GM21529 (cell line): ENCODE results near the gene TRIM24.
"Not testable (repeated sequence)": the region's sequence is repeated elsewhere in the genome, so short reads cannot be mapped to it uniquely, and the experiment has no call there.

ENCODE experiments used
- ATAC-seq: cut with Tn5 transposase; IDR thresholded peaks from one replicate; pipeline ENCODE4 v1.9.1; 2021; ENCODE audit not compliant: unreplicated experiment

Gene TRIM24

DNA sequence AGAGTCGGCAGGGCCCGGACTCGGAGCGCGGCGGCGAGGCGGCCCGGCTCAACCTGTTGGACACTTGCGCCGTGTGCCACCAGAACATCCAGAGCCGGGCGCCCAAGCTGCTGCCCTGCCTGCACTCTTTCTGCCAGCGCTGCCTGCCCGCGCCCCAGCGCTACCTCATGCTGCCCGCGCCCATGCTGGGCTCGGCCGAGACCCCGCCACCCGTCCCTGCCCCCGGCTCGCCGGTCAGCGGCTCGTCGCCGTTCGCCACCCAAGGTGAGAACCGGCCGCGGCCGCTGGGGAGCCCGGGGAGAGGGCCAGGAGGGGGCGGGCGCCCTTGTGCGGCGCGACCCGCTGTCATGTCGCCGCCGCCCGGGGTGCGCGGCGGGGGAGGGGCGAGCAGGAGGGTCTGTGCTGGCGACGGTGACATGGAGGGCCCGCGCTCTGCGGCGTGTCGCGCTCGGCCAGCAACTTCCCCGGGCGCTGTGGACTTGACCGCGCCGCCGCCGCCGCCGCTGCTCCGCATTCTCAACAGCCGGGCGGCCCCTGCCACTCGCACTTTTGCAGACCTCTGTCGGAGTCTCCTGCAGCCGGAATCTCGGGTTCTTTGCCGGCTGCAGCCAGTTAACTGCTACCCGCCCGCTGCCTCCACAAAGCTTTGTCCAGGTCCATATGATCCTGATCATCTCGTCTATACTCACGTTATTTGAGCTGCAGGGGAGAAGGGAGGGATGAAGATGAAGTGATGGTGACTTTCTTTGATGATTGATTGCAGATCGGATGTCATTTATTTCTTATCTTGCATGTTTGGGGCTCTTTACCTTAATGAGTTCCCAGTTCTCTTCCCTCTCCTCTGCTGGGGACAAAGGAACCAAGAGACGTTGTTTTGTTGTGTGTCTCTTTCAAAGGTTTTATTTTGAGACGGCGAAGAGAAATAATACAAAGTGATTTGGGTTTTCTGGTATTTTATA is 869 bp downstream of the TRIM24 start:
- ATAC-seq = peak; percentile 40

DNA sequence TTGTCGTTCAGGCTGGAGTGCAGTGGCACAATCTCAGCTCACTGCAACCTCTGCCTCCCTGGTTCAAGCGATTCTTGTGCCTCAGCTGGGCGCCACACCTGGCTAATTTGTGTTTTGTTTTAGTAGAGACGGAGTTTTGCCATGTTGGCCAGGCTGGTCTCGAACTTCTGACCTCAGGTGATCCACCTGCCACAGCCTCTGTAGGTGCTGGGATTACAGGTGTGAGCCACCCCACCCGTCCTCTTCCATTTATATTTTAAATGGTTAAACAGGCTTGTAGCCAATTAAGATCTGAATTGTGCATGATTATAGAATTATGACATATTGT is 3.2 kb downstream of the TRIM24 start:
- not testable (repeated sequence) for ATAC-seq

DNA sequence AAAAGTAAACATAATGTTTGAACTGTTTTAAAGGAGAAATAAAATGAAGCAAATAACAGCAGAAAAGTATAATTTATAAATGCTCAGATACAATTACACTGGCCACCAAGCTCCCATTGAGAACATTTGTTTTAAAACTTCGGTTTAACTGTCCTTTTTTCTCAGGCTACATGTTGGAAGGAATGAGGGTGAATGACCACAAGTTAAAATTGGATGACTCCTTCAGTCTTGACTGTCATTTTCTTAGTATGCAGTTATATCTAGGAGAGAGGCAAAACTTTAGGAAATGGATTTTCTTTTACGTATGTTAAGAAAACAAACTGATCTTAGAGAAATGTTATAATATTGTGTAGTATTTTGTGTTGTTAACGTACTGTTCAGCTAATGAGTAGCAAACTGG is 5.0 kb downstream of the TRIM24 start:
- ATAC-seq = no peak

DNA sequence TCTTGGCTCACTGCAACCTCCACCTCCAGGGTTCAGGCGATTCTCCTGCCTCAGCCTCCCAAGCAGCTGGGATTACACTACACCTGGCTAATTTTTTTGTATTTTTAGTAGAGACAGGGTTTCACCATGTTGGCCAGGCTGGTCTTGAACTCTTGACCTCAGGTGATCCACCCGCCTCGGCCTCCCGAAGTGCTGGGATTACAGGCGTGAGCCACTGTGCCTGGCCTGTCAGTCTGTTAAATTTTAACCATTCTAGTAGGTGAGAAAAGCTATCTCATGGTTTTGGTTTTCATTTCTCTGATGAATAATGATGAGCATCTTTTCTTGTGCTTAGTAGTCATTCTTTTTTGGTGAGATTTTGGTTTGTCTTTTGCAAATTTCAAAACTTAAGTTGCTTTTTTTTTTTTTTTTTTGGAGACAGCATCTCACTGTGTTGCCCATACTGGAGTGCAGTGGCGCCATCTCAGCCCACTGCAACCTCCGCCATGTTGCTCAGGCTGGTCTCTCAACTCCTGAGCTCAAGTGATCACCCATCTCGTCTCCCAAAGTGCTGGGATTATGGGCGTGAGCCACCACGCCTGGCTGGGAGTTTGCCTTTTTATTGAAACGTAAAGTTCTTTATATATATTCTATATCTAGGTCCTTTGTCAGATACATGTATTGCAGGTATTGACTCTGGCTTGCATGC is 6.2 kb downstream of the TRIM24 start:
- ATAC-seq = peak; percentile 69

DNA sequence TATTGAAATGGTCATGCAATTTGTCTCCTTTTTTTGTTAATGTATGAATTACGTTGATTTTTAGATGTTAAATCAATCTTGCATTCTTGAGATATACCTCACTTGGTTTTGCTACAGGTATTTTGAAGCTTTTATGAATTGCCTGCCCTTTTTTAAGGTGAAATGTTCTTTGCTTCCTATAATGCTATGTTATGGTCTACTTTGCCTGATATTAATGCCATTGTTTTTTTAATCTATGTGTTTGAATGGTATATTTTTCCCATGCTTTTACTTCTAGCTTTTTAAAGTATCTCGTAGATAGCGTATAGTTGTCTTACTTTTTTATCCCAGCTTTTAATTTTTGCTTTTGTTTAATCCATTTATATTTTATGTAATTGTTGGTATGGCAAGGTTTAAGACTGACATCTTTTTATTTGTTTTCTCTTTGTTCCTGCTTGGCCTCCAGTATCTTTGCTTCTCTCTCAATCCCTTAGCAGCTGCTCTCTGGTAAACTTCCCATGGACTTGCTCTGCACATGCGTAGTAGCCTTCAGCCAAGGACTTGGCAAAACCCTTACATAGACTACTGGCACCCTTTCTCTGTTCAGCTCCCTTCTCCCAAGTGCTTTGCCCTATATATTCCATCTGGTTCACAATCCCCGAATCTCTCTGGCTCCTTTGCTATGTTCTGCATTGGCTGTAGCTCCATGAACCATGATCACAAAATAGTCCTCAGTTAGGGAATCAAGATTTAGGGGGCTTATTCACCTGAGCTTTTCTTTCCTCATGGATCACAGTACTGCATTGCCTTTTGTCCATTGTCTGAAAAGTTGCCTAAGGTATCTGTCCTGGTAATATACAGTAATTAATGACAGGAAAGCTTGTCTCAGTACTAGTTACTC is 8.4 kb downstream of the TRIM24 start:
- ATAC-seq = no peak

DNA sequence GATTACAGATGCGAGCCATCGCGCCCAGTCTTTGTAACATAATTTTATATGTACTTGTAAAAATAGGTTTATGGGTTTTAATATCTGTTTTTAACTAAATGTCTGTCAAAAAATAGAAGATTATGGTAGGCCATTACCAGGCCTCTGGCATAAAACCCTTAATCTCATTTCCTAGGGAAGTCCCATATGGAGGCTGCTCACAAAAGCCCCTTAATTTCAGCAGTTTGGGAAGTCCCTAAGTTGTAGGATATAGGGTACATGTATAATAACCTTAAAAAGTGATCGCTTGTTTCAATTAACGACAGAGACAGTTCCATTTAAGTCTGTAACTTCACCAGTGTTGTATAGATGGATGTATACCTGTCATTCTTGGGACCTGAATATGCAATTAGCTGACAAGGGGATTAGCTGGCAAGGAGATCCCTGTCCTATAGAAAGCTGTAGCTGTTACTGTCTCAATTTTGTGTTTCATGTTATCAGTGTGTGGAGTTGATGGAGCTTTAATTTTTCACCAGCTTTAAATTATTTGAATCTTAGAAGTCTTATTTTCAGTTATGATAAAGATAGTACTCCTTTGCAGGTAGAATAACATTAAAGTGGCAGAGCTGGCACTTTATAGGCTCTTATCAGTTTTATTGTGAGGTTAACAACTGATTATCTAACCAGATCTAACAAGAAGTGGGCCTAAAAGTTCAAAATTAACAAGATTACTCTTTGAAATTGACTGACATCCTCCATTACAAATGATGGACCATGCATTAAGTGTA is 10.5 kb downstream of the TRIM24 start:
- ATAC-seq = no peak

DNA sequence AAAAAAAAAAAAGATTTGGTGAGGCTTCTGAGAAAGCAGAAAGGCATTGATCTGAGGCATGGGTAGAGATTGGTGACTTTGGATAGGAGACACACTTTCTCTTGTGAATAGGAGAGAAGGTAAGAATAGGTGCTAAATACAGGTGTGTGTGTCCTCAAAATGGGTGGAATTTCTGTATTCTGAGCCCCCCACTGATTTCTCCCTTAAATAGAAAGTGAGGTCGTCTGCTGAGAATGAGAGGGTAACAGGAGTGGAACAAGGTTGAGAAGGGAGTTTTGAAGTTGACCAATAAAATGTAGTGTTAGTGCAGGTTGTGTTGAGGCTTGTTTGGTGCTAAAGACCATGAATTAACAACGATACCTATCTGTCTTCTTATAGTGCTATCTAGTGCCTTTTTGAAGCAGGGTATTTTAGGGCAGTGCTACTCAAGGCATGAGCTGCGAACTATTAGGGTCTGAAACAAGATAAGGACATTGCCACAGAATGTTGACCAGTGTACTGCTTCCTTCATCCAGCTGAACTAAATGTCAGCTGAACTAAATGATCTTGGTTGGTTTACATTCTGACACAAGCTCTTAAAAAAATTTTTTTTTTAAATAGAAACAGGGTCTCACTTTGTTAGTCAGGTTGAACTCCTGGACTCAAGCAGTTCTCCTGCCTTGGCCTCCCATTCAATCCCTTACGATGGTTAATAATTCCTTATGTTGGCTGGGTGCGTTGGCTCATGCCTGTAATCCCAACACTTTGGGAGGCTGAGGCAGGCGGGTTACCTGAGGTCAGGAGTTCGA is 12.4 kb downstream of the TRIM24 start:
- no peak for ATAC-seq

DNA sequence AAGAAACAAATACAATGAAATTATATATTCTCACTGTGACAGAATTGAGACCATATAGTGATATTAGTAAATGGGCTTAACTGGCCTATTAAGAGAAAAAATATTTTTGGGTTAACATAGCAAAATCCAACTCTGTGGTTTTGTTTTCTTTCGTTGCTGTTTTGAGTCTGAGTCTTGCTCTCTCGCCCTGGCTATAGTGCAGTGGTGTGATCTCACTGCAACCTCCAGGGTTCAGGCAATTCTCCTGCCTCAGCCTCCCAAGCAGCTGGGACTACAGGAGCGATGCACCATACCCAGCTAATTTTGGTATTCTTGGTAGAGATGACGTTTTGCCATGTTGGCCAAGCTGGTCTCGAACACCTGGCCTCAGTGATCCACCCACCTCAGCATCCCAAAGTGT is 15.3 kb downstream of the TRIM24 start:
- ATAC-seq = no peak

DNA sequence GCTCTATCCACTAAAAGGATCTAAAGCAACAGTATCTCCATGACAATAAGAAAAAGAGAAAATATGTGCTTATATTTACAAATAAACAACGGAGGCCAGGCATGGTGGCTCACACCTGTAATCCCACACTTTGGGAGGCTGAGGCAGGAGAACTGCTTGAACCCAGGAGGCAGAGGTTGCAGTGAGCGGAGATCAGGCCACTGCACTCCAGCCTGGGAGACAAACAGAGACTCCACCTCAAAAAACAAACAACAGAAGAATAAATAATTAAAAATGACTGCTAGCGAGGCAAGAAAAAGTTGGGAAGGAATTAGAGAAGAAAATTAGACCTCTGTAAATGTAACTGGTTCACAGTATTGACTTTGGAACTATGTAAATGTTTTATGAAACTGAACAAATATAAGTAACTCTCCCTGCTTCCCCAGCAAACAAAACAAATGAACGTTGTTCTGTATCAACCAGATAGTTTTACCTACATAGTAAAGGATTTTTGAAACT is 17.1 kb downstream of the TRIM24 start:
- ATAC-seq = no peak

DNA sequence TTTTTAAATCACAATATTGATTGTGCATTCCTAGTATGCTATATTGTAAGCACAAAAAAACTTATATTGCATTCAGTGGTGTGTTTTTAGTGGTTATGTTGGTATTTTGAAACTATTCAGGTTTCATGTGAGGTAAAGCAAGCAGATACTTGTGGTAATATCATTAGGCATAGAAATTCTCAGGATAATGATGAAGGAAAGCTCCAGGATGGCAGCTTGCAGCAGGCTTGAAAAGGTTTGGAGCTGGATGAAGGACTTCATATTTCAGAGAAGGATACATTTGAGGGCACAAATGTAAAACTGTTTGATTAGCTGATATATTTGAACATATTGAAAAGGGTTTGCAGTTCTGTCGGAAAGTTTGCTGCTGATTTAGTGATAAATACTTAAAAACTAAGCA is 17.5 kb downstream of the TRIM24 start:
- no peak for ATAC-seq

DNA sequence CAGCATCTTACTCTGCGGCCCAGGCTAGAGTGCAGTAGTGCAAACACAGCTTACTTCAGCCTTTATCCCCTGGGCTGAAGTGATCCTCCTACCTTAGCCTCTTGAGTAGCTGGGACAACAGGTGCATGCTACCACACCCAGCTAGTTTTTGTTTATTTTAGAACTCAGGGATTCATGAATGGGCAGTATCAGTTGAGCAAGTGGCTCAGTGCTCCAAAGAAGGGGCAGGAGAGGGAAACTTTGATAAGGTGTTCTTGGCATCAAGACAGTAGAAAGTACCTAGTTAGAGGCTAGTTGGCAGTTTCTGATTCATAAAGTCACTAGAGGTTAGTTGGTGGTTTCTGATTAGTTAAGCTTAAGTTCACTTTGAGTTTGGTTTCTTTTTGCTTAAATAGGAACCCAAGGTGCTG is 18.4 kb downstream of the TRIM24 start:
- peak; percentile 88 for ATAC-seq

DNA sequence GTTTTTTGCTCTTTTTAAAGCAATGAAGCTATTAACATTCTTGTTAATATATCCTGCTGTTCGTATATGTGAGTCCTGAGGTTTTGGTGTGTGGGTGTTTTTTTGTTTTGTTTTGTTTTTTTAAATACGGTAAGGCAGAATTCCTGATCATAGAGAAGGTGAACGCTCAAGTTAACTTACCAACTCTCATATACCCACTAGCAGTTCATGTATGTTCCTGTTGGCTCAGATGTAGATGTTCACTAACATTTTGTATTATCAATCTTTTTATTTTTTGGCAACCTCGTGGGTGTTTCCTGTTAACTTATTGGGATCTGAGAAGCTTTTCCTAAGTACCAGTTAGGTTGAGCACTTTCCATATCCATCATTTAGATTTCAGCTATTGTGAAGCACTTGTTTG is 20.5 kb downstream of the TRIM24 start:
- no peak for ATAC-seq

DNA sequence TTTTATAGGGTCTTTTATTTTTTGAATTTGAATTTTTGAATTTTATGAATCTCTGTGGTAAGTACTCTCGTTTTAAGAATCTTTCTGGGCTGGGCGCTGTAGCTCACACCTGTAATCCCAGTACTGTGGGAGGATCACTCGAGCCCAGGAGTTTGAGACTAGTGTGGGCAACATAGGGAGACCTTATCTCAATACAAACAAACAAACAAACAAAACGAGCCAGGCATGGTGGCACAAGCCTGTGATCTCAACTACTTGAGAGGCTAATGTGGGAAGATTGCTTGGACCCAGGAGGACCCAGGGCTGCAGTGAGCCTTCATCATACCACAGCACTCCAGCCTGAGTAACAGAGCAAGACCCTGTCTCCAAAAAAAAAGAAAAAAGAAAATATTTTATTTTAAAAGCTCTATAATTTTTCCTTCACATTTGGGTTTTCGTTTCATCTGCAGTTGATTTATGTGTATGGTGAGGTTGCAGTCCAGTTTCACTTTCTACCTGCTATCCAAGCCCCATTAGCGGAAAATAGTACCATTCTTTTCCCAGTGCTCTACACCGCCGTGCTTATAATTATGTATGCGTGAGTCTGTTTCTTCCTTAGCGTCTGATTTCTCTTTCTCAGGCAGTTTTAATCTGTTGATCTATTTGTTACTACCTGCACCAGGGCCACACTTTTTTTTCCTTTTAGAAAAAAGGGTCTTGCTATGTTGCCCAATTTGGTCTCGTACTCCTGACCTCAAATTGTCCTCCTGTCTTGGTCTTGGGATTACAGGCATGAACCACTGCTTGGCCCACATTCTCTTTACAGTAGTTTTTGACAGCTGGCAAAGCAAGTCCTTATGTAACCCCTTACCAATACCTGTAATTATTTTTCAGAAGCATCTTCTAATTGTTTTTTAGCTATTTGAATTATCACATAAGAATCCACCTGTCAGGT is 21.7 kb downstream of the TRIM24 start:
- ATAC-seq = no peak

DNA sequence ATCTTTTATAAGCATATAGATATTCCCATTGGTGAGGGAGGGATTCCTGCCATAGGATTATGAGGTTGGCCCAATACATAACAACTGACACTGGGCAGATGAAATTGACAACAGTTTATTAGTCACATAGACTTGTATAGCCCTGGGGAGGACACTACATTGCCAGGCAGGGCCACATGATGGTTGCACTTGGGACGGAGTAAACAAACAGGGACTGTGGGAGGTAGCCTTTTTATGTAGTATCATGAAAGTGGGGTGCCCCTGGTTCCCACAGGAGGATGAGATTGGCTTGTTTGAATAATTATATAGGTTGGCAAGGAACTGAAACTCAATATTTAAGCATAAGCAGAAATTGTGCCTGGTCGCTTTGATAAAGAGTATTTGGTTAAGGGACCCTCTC is 23.5 kb downstream of the TRIM24 start:
- no peak for ATAC-seq

DNA sequence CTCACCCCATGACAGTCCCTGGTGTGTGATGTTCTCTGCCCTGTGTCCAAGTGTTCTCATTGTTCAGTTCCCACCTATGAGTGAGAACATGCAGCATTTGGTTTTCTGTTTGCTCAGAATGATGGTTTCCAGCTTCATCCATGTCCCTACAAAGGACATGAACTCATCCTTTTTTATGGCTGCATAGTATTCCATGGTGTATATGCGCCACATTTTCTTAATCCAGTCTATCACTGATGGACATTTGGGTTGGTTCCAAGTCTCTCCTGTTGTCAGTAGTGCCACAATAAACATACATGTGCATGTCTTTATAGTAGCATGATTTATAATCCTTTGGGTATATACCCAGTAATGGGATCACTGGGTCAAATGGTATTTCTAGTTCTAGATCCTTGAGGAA is 25.4 kb downstream of the TRIM24 start:
- ATAC-seq = not testable (repeated sequence)

DNA sequence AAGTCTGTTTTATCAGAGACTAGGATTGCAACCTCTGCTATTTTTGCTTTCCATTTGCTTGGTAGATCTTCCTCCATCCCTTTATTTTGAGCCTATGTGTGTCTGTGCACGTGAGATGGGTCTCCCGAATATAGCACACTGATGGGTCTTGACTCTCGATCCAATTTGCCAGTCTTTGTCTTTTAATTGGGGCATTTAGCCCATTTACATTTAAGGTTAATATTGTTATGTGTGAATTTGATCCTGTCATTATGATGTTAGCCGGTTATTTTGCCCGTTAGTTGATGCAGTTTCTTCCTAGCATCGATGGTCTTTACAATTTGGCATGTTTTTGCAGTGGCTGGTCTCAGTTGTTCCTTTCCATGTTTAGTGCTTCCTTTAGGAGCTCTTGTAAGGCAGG is 29.1 kb downstream of the TRIM24 start:
- ATAC-seq = not testable (repeated sequence)

DNA sequence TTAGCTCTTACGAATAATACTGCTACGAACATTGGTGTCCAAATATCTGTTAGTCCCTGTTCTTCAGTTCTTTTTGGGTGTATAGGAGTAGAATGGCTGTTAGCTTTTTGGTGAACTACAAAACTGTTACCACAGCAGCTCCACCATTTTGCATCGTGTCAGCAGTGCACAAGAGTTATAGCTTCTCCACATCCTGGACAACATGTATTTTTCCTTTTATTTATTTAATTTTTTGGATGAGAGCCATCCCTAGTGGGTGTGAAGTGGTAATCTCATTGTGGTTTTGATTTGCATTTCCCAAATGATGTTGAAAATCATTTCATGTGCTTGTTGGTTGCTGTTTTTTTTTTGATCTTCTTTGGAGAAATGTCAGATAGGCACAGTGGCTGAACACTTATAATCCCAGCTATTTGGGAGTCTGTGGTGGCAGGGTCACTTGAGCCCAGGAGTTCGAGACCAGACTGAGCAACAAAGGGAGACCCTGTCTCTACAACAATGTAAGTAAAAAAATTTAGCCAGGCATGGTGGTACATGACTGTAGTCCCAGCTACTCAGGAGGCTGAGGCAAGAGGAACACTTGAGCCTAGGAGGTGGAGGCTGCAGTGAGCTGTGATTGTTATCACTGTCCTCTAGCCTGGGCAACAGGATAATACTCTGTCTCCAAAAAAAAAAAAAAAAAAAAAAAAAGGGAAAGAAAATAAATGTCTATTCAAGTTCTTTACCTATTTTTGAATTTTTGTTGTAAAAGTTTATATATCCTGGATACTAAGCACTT is 31.7 kb downstream of the TRIM24 start:
- no peak for ATAC-seq

DNA sequence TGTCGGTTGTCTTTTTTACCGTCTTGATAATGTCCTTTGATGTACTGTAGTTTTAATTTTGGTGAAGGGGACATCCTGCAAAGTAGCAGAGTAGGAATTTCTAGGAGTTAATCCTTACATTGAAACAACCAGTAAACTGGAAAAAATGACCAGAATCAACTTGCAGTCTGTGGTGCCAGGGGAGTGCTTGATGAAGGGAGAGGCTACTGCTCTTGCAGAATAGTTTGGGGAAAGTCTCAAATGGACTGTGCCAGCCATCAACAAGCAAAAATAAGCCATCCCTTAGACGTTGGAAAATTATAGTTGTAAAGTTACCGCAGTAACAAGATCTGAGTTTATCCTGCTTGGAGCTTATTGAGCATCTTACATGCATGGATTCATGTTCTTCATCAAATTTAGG is 32.4 kb downstream of the TRIM24 start:
- ATAC-seq = no peak
